HG02759 (cell line): ENCODE measurements around the gene PARVA.
"Not testable (repeated sequence)": the region's sequence is repeated elsewhere in the genome, so short reads cannot be mapped to it uniquely, and the experiment has no call there.

Experiments
- ATAC-seq: cut with Tn5 transposase; IDR thresholded peaks from one replicate; pipeline ENCODE4 v1.9.1; 2021; ENCODE audit warnings: mild to moderate bottlenecking, moderate library complexity; ENCODE audit not compliant: unreplicated experiment

Gene PARVA

DNA sequence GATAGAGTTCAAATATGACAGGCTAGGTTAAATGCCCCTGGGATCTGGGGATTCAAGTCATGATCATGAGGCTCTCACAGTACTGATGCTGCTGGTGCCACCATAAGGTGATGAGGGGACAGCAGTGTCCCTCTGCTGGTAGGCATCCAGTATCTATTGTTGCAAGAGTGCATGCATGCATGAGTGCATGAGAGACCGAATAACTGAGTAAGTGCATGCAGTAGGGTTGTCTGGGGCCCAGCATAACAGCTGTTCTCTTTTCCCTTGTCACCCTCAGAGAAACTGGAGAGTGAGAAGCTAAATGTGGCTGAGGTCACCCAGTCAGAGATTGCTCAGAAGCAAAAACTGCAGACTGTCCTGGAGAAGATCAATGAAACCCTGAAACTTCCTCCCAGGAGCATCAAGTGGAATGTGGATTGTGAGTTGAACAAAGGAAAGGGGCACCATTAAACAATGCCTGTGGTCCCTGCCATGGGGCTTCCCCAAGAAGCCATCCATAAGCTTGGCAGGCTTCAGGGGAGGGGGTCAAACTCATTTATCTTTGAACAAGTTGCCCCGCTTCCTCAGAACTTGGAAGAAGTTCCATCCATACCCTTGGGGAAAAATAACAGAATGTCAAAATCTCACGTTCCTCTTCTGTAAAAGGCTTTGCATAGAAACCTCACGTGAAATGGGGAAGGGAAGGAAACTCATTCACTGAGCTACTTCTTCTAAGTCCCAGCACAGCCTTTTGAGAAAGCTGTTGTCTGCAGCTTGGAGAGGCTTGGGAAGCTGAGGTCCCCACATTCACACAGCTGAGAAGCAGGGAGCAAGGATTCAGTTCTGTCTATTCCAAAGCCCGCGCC, 119.0 kb downstream of the PARVA start:
- no peak for ATAC-seq

DNA sequence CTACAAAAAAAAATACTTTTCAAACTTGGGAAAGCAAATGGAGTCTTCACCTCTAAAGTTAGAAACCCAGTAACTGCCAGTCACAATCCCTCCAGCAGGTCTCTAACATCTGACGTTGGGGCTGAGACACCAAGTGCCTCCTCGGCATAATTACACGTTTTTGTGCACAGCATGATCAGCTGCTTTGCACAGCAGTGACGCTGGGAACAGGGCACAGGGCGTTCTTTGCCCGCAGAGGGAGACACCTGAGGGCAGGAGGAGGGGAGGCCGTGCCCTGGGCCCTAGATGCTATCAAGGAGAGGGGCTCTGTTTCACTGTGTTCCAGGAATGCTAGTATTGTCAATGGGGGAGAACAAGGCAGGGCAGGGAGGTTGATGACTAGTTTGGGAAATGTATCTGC, 120.1 kb downstream of the PARVA start:
- ATAC-seq, result no peak

DNA sequence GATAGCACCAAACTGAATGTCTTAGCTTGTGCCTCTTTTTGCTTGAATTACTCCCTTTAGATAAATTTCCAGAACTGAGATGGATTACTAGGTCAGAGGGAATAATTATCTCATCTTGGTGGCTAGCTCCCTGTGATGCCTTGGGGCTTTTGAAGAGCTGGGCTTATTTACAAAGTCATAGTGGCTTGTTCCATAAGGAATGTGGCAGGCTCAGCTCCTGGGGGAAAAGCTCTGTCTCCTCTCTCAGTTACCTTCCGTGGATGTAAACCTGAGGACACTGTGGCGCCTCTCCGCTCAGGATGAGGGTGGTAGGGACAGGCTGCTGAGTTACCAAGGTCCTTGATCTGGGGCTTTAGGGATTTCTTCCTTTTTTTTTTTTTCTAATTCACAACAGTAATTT, 121.7 kb downstream of the PARVA start:
- ATAC-seq, result no peak

DNA sequence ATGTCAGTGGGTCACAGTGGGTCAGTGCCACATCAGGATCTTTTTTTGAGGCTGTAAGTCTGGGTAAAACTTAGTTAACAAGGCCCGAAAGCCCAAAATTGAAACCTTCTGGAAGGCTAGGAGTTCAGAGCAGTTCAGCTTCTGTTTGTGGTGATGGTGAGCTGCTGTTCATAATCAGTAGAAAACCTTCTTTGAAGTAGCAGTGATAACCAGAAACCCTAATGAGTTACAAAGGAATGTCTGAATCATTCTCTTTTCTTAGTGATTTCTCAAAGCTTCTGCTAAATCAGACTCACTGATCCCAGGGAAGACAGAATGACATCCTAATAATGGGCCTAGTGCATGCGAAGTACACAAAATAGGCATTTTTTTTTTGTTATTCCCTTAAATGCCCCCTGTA, 124.7 kb downstream of the PARVA start:
- ATAC-seq, result no peak

DNA sequence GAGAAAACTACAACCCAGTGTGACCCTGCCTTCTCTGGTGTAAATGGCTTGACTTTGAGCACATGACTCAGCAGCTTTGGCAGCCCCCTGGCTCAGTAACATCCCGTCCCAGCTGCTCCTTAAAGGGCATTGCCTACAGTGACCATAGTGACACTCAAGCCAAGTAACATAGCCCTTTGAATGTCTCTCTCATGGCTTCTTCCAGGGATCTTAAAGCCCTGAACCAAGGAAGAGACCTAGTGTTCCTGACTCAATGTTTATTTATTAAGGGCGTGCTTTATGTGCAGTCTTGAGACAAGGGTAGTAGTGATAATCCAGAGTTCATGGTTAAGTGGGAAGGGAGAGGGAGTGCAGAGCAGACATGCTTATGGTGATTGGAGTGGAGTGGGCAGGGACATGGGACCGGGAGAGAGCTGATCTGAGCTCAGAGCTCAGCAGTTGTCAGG, 125.7 kb downstream of the PARVA start:
- no peak for ATAC-seq

DNA sequence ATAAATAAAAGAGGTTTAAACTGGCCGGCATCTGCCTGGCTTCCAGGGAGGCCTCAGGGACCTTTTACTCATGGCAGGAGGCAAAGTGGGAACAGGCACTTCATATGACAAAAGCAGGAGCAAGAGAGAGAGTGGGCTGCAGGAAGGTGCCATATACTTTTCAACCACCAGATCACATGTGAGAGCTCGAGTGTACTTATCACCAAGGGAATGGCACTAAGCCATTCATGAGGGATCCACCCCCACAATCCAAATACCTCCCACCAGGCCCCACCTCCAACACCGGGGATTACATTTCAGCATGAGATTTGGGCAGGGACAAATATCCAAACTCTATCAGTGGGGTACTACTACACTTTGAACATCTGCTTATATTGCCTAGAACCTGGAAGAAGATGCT, 126.5 kb downstream of the PARVA start:
- no peak for ATAC-seq

DNA sequence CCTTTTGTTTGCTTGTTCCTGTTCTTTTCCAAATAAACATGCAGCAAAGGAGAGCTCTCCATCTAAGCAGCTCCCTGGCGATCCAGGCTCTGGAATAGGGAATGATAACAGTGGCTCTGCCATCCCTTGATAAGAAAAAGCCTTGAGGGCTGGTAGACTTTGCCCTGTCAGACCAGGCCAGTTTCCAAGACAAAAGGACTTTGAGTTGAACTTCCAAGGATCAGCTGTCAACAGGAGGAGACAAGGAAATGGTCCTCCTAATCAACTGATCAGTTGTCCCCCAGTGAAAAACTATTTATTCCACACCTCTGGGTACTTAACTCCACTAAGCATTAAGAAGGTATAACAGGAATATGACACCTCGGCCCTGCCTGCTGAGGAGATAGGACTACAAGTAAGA, 127.8 kb downstream of the PARVA start:
- ATAC-seq, result no peak

DNA sequence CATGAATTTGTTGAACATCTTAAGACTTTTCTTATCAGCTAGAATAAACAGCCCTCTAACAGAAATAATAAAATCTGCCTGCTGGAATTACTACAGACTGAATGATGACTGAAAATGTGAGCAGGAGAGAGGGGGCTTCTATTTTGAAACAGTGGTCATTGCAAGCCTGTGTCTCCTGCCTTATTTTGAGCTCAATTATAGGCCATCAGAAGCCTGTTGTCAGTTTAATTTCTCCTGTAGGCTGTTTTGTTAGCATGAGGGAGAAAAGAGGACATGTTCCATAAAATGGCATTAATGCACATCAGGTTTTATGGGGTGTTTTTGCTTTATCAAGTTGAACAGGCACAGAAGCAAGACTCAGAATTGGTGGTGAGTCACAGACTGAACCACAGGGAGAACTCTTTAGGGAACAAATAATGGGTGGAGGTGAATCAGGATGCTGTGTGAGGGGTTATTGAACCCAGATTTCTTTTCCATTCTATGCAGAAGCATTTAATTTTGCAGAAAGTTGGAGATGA, 129.1 kb downstream of the PARVA start:
- ATAC-seq, result no peak

DNA sequence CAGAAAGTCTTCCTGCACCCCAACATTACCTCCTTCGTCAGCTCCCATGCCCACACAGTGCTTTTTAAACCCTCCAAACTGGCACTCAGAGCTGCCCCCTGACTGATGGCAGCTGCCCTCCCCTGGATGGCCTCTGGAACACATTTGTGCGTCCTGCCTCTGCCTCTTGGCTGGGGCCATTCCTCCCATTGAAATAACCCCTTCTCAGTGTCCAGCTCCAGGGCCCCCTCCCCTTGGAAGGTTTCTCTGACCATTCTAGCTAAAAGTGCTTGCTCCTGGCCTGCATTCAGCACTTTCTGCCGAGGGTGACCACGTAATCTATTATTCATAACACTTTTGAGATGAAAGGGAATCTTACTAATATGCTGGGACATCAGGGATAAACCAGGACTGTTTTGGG, 130.0 kb downstream of the PARVA start:
- ATAC-seq, result no peak

DNA sequence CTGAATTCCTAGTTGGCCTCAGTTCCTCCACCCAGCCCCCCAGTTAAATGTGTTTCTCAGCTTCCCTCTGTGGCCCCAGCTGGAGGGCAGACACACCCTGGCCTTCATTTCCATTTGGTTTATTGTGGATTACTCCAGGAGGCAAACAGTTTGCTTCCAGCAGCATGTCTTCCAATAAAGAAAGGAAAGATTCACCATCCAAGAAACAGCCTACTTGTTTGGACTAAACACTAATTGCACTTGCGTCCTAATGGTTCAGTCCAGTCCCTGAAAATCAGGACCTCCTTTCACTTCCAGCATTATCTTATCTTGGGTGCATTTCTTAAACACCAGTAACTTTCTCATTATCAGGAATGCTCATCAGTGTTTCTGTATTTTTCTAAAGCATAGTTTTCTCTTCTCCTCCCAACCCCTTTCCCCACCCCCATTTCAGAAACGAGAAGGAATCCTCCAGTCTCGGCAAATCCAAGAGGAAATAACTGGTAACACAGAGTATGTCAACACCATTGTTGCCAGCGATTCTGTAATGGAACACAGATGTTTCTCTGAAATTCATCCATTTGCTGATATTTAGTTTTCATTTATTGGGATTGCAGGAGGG, 130.9 kb downstream of the PARVA start:
- no peak for ATAC-seq

DNA sequence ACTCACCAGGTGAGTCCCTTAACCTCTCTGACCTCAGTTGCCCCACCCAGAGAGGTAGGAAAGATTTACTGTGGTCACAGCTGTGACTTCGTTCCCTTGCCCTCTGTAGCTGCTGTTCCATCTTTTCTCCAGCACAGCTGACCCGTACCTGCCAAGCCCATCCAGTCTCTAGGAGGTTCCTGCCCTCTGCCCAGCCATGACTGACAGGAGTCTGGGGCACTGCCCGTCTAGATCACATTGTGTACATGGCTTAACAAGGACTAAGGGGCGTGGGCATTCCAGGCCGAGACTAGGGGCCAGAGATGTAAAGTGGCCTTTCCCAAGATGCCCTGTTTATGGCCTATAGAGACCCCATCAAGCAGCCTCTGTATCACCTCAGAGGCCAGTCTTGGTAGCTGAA, 132.0 kb downstream of the PARVA start:
- no peak for ATAC-seq

DNA sequence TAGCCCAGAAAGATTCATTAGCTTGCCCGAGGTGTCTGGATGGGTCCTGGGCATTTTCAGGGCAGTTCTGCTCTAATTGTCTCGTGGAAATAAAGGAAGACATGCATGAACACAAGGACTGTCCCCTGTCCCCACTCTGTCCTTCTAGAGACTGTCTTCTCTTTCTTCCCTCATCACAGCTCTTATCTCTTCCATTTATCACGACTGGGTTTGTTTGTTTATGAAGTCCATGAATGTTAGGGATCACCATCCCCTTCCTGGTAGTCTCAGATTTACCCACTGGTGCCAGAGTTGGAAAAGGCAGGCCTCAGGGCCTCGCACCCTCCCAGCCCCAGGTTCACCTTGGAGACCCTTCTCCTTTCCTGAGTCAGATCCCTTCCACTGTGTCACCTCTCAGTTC, 134.8 kb downstream of the PARVA start:
- ATAC-seq, result no peak

DNA sequence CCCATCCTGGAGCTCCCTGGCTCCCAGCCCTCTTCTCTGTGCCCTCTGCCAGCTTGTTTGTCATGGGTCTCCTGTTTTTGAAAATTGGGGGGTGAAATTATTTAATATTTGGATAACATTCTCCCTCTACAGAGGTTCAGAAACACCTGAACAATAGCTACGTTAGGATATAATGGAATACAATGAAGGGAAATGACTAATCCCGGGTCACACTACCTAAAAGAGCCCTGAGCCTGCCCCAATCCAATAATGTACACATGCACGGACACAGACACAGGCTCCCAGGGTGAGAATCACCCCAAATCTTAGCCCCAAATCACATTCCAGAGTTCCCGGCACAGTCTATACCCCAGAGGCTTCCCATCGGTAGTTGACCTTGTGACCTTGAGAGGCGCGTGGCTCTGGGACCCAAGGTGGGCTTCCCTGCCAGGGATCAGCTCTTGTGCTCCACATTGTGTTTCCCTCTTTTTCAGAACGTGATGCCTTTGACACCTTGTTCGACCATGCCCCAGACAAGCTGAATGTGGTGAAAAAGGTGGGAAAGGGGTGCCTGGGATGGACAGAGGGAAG, 135.5 kb downstream of the PARVA start:
- ATAC-seq, result no peak

DNA sequence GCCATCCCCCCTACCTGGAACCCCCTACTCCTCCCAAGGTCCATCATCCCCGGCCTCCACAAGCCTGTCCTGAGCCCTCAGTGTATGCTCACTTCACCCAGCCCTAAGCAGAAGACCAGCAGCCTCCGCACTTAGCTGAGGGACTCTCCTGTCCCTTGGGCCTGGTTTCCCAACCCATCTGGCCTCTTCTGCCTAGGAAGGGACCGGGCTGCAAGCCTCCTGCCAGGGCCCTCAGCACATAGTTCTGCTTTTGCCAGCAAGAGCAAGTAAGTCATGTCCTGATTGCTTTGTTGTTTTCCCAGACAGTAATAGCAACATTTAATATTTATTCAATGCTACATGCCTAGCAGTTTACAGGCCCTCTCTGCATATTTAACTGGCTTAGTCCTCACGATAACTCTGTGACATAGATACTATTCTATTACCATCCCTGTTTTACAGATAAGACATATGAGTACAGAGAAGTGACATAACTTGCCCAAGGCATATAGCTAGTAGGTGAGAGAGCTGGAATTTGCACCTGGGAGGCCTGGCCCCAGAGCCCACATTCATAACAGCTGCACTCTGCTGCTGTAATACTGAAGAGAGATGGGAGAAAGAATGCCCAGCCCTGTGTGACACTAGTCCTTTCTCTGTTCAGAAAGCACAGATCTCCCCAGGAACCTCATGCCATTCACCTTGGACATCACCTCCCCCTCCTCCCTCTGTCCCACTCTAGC, 139.2 kb downstream of the PARVA start:
- no peak for ATAC-seq

DNA sequence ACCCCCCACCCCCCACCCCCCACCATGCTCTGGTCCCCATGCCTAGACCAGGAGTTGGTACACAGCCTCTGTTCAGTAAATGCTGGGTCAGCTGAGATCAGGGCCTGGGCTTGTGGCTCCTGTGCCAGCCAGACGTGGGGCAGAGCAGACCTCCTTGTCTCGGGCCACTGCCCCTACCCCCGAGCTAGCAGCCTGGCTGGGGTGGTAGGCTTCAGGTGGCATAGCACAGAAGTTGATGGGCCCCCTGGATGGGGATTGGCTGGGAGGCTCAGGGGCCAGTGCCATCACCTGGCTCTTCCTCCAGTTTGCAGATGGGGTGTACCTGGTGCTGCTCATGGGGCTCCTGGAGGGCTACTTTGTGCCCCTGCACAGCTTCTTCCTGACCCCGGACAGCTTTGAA, 139.9 kb downstream of the PARVA start:
- no peak for ATAC-seq

DNA sequence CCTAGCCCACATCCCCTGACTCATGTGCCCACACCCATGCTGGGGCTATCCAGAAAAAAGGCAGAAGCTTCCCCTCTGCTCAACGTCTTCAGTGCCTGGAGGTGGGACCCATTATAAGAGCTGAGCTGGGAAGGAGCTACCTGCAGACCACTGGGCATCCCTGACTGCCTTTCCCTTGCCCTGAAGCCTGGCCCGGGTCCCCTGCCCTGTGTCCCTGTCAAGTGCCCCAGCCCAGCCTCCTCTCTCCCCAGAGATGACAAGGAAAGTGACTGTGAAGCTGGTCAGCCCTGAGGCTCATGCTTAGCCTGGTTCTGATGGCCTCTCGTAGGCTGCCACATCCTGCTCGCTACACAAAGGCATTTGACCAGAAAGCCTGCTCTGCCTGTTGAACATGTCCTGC, 140.4 kb downstream of the PARVA start:
- no peak for ATAC-seq

DNA sequence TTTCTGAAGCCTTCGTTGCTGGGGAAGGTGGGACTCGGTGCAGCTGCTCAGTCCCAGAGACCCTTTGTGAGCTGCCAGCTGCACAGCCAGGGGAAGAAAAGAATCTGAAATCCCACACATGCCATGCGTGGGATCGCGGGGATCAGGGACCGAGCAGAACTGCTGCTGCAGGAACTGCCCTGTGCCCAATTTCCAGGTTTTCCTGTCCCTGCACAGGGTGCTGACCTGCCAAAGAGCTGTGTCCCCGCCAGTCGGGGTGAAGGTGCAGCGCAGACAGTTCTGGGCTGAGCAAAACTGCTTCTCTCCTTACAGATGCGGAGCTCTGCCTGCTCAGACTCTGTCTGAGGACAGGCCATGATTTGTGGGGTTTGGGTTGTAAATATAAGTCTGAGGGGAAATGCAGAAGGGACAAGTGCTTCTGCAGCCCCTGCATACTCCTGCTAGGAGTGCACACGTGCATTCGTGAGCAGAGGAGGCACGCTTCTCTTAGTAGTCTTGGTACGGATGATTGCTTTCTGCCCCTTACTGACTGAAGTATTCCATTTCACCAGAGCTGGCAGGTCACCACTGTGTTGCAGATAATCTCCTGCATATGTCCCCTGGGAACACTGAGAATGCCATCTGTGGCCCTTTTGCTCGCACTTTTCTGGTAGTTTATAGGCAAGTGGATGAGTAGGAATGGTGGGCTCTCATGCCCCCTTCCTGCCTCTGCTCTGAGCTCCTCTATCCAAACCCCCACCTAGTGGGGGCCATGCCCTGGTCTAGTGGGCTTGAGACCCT, 141.4 kb downstream of the PARVA start:
- ATAC-seq, result no peak

DNA sequence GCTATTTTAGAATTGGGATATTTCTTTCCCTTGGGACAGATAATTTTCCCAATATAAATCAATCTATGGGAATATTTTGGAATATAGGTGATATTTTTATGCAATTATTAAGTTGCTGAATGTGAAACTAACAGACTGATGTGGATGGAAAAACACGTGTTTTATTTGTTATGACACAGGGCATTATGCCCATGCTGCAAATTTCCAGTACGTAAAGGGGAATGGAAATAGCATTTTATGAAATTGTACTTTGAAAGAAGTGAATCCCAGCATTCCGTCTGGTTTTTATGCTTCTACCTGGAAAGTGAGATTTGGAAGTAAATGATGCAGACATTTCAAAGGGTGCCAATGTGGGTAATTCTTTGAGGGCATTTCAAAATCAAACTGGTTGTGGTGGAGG, 142.7 kb downstream of the PARVA start:
- no peak for ATAC-seq

DNA sequence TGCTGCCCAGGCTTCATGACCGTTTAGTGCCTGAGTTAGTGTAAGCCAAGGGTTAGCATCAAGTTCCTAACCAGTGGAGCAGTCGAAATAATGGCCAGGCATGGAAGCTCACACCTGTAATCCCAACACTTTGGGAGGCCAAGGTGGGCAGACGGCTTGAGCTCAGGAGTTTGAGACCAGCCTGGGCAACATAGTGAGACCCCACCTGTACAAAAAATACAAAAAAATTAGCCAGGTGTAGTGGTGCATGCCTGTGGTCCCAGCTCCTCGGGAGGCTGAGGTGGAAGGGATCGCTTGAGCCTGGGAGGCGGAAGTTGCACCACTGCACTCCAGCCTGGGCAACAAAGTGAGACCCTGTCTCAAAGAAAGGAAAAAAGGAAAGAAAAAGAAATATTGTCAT, 143.2 kb downstream of the PARVA start:
- not testable (repeated sequence) for ATAC-seq

DNA sequence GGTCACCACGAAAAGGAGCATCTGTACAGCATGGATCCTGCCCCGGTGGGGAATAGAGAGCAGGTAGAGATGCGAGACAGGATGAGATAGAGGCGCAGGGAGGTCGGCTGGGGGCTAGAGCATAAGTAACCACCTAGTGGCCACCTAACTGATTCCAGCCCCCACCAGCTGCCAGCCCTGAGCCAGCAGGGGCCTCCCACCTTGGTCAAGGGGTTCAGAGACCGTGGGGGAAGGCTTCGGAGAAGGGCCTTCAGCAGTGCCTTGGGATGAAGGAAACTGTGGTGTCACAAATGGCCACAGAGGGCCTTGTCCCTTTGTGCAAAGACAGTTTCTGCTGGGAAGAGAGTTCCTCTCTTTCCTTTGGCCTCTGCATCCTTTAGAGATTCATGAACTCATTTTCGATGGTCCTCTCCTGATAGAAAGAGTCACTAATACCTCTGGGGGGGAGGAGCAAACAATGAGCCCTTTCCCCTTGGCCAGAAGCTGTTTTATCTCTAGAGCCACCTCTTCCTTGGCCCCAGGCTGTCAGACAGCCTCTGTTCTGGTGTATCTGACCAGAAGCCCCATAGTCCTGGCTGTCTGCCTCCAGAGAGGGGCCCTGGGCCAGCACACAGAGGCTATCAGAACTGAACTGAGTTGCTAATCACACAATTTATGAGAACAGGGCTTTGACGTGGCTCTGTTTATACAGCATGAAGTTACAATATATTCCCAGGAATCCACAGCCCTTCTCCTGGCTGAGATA, 146.0 kb downstream of the PARVA start:
- no peak for ATAC-seq
